GM12865 (cell line): ENCODE data around the gene DNAH8.

Source experiments
- DNase-seq: peaks from one replicate; pipeline ENCODE4 v3.0.0; 2010; ENCODE audit warnings: low read depth
- H3K4me3 ChIP-seq: 2 replicates; pipeline ENCODE4 v1.5.1; 2011; ENCODE audit warnings: mild to moderate bottlenecking, low read depth, low read length, control low read depth
- TF ChIP-seq, protein P1 (sequence below): IDR thresholded peaks from 2 replicates; pipeline ENCODE4 v1.5.1; 2011; ENCODE audit warnings: low read length, control low read depth, low read depth, inconsistent platforms; ENCODE audit not compliant: insufficient read depth; ENCODE audit errors: missing control alignments

DNAH8 gene

DNA sequence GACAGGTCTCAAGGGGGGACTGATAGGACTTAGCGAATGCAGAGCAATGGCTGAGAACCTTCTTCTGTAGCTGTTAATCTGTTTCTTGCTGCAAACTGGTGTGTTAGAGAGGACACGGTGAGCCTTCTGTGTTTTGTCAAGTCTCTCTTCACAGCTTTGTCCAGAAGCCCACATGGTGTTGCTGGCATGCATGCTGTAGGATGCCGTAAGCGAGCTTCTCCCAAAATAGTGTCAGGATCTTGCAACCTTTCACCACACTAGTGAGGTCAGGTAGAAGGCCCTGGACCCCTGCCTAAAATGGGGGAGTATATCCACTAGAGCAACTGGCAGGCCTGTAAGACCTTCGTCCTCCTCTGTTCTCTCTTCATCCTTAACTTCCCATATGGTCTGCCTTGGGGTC, 281.6 kb downstream of the DNAH8 start:
- no peak for DNase-seq
- H3K4me3 ChIP-seq, result no peak overlapping the region
- TF ChIP-seq, protein P1, sequence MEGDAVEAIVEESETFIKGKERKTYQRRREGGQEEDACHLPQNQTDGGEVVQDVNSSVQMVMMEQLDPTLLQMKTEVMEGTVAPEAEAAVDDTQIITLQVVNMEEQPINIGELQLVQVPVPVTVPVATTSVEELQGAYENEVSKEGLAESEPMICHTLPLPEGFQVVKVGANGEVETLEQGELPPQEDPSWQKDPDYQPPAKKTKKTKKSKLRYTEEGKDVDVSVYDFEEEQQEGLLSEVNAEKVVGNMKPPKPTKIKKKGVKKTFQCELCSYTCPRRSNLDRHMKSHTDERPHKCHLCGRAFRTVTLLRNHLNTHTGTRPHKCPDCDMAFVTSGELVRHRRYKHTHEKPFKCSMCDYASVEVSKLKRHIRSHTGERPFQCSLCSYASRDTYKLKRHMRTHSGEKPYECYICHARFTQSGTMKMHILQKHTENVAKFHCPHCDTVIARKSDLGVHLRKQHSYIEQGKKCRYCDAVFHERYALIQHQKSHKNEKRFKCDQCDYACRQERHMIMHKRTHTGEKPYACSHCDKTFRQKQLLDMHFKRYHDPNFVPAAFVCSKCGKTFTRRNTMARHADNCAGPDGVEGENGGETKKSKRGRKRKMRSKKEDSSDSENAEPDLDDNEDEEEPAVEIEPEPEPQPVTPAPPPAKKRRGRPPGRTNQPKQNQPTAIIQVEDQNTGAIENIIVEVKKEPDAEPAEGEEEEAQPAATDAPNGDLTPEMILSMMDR, result no peak

DNA sequence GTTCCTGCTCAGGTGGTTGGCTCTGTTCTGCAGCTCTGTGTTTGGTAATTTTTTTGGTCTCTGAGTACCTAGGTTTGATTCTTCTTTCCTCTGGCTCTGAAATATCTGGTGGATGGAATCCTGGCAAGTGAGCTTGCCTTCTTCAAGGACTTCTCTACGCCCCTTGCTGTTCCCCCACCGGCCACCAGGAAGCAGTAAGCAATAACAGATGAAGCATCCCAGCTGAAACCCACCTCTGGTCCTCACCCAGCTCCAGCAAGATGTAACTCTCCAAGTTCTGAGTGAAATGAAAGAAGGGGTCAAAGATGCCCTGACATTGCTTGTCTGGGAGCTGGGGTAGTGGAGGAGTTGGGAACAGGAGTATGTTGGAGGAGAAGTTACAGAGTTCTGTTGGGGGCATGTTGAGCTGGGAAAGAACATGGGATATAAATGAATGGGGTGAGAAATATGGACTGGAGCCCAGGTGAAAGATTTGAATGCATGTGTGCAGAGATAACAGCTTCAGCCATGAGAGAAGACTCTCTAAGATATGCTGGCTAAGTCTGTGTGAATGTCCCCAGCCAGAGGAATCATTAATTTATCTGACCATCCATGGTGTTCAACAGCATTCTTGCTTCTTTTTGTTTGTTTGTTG, 282.1 kb downstream of the DNAH8 start:
- TF ChIP-seq, protein P1, result peak; percentile 65
- peak; percentile 52 for DNase-seq

DNA sequence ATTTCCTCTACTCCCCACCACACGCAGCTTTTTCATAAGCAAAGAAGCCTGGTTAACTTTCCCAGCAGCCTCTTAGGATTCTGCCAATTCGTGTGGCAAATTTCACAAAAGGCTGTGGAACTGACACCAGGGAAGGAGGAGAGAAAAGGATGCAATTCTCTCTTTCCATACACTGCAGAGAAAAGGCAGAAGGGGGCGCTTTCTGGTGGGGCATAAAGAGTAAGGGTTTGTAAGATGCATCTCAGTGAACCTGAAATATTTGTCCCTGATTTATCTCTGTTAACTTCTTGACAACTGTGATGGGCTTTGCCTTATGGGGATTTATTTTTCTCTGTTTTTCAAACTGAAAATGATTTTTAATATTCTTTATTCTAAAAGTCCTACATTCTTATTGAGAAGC, 288.0 kb downstream of the DNAH8 start:
- peak; percentile 15 for DNase-seq

More for the DNA sequence above, 282.1 kb downstream of the DNAH8 start:
- H3K4me3 ChIP-seq, result no peak overlapping the region

DNA sequence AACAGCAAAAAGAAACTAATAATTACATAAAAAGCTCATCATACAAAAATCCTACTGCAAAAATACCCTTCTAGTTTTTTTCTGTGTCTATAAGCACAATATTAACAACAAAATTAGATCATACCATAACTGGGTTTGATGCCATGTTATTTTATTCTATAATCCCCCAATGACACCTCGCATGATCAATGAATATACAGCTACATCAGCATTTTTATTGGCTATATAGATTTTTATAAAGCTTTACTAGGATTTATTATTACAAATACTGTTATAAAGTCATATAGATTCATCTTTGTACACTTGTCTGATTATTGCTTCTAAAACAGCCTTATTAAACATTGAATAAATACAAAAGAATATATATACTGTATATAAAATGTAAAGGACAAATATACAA, 288.4 kb downstream of the DNAH8 start:
- TF ChIP-seq, protein P1, result no peak
- no peak overlapping the region for H3K4me3 ChIP-seq
- DNase-seq, result no peak

More for the DNA sequence above, 288.0 kb downstream of the DNAH8 start:
- no peak overlapping the region for H3K4me3 ChIP-seq
- TF ChIP-seq, protein P1, result peak; percentile 23

DNA sequence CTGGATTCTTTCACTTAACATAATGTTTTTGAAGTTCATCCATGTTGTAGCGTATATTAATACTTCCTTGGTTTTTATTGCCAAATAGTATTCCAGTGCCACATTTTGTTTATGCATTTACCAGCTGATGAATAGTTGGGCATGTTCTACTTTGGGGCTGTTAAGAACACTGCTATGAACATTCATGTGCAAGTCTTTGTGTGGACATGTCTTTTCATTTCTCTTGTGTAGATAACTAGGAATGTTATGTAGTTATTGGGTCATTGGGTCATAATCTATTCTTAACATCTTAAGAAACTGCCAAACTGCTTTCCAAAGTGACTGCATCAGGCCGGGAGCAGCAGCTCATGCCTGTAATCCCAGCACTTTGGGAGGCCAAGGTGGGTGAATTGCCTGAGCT, 289.7 kb downstream of the DNAH8 start:
- DNase-seq, result no peak
- TF ChIP-seq, protein P1, result no peak
- no peak overlapping the region for H3K4me3 ChIP-seq

DNA sequence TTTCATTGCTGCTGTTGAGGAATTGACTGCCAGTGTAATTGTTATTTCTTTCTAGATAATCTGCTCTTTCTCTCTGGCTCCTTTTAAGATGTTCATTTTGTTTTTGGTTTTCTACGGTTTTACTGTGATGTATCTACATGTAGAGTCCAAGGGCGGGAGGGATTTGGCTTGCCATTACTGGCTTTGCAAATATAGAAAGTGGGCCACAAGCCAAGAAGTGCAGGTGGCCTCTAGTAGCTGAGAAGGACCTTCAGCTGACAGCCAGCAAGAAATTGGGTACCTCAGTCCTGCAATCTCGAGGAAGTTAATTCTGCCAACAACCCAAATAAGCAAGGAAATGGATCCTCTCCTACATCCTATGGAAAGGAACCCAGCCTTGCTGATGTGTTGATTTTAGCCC, 290.7 kb downstream of the DNAH8 start:
- H3K4me3 ChIP-seq, result no peak overlapping the region
- DNase-seq, result no peak
- TF ChIP-seq, protein P1, result no peak

DNA sequence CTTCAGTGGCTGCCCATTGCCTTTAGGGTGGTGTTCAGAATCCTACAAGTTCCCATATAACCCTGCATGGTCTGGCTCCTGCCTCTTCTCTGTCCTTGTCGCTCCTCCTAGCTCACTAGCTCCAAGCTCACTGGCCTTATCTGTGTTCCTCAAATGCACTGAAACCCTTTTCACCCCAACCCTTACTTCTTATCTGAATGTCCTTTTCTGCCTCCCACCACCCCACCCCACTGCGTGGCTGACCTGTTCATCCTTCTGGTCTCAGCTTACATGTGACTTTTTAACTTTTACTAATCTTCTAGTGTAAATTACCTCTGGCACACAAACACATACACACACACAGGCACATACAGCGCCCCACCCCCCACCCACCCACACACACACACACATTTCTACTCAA, 292.5 kb downstream of the DNAH8 start:
- no peak for DNase-seq
- no peak overlapping the region for H3K4me3 ChIP-seq
- TF ChIP-seq, protein P1, result no peak
